ENCODE data around the gene NIPBL. TPM values are rescaled to one million over a fixed set of nuclear protein-coding genes. Genes with fewer than 3 reads are reported as not detected.

The NIPBL gene
- total and polyA plus RNA-seq, 2 of the 13 experiments (the other 11 are each of a cell fraction or from before 2014, with no cell fraction given), result 12.3 to 32.3 TPM

DNA sequence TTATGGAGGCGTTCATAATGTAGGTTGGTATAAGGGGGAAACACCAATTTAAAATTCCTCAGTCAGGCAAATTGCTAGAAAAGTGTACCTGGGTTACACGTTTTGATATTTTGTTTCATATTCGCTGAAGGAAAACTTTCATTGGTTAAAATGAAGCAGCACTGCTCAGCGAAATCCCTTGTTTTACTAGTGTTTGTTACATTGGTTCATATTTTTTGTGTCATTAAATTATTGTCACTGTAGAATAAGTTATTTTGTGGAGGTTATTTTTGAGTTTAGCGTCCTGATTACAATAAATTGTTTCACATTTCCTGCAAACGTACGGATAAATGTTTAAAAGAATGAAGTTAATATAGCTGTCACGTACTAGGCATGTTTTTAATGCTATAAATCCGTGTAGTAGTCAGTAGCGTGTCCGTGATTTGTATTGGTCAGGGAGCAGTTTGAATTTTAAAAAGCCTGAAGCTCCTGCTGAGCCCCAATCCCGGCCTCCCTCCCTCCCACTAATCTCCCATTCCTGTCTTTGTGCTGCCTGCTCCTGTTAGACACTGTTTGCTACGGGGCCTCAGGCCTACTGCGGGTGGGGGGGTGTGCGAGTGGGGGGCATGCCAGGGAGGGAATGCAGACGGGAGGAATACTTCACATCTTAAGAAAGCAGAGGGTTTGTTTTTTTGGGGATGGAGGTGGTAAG, 2.0 kb downstream of the NIPBL start (continued):
- TF ChIP-seq PATZ1 (CRISPR knock-in tag; IDR thresholded peaks at IDR 0.05) (peak; percentile 92), AKNA (CRISPR knock-in tag; IDR thresholded peaks at IDR 0.05; ENCODE audit: borderline replicate concordance) (no peak), ZBTB3 (CRISPR knock-in tag; IDR thresholded peaks at IDR 0.05; ENCODE audit: borderline replicate concordance, low read depth) (no peak), ZNF264 (CRISPR knock-in tag; IDR thresholded peaks at IDR 0.05) (no peak), HIVEP1 (CRISPR knock-in tag; IDR thresholded peaks at IDR 0.05) (no peak), SAP130 (CRISPR knock-in tag; IDR thresholded peaks at IDR 0.05; ENCODE audit: low read depth) (peak; percentile 31; the same call in 1 of the 2 replicates), TBX3 (IDR thresholded peaks at IDR 0.05; ENCODE audit: borderline replicate concordance) (no peak), KMT2A (CRISPR knock-in tag; IDR thresholded peaks at IDR 0.05) (0 out of 2 replicates have a peak, but pooled peaks have one; percentile 23), ZNF235 (CRISPR knock-in tag; IDR thresholded peaks at IDR 0.05; ENCODE audit: borderline replicate concordance) (no peak)

Measured in HepG2 (cell line).